Stimulated activated CD4-positive, alpha-beta T cell treated with anti-CD3 and anti-CD28 coated beads, Interleukin-15, amount 100 ng/mL, for 1 hour (primary cell): Measurements from ENCODE around the gene SRD5A1.

Experiments
- DNase-seq, 2 donors: peaks; one replicate each; pipeline ENCODE4 v3.0.0-alpha.2; 2020; ENCODE audit warnings: low read depth in 1 of 2, low spot score in 1 of 2

The SRD5A1 gene

GRCh38 chr5:6682239-6682638, 49.0 kb downstream of the SRD5A1 start:
- no peak for DNase-seq

- no peak for DNase-seq
Measured at GRCh38 chr5:6683241-6683640, 50.0 kb downstream of the SRD5A1 start.

- no peak for DNase-seq
Measured at GRCh38 chr5:6684075-6684474, 50.8 kb downstream of the SRD5A1 start.

- no peak for DNase-seq
Measured at GRCh38 chr5:6686501-6686900, 53.3 kb downstream of the SRD5A1 start.

GRCh38 chr5:6686915-6687409, 53.7 kb downstream of the SRD5A1 start:
- no peak for DNase-seq

- DNase-seq, result no peak
Measured at GRCh38 chr5:6687505-6687904, 54.3 kb downstream of the SRD5A1 start.

- DNase-seq, result no peak
Measured at GRCh38 chr5:6692906-6693305, 59.7 kb downstream of the SRD5A1 start.

GRCh38 chr5:6698696-6699095, 65.5 kb downstream of the SRD5A1 start:
- DNase-seq, result no peak

- no peak for DNase-seq
Measured at GRCh38 chr5:6699357-6699756, 66.1 kb downstream of the SRD5A1 start.

- DNase-seq, result no peak
Measured at GRCh38 chr5:6700074-6700684, 66.9 kb downstream of the SRD5A1 start.

GRCh38 chr5:6700685-6701355, 67.6 kb downstream of the SRD5A1 start:
- no peak for DNase-seq

GRCh38 chr5:6701491-6701890, 68.3 kb downstream of the SRD5A1 start:
- no peak for DNase-seq

GRCh38 chr5:6702633-6703032, 69.4 kb downstream of the SRD5A1 start:
- DNase-seq, result no peak

- DNase-seq, result no peak
Measured at GRCh38 chr5:6703806-6704205, 70.6 kb downstream of the SRD5A1 start.

GRCh38 chr5:6704361-6704851, 71.2 kb downstream of the SRD5A1 start:
- DNase-seq, result no peak

- no peak for DNase-seq
Measured at GRCh38 chr5:6705088-6705487, 71.8 kb downstream of the SRD5A1 start.

- DNase-seq, result no peak
Measured at GRCh38 chr5:6705959-6706358, 72.7 kb downstream of the SRD5A1 start.

- no peak for DNase-seq
Measured at GRCh38 chr5:6707852-6708251, 74.6 kb downstream of the SRD5A1 start.

- DNase-seq, result no peak
Measured at GRCh38 chr5:6708814-6709213, 75.6 kb downstream of the SRD5A1 start.

- no peak for DNase-seq
Measured at GRCh38 chr5:6710070-6710469, 76.8 kb downstream of the SRD5A1 start.

GRCh38 chr5:6710551-6711318, 77.5 kb downstream of the SRD5A1 start:
- DNase-seq, result no peak
